Measurements from ENCODE around the gene KLF12.

DNA sequence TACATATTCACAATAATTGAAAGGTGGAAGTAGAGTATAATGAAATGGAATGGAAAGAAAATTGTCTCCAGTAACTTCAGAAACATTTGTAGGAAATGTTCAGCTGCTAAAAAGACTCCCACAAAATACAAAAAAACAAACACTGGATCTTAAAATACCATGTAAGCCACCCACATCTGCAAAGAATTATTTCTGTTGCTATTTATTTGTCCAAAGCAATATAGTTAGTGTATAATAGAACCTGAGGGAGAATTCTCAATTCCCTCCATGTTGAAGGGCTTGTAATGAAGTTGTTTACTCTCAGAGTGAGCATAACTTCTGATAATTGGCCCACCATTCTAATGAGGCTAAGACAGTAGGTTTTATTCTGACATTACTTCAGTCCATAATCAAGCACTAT, 37.4 kb upstream of the KLF12 start:
- TF ChIP-seq CTCF (conservative IDR thresholded peaks at IDR 0.05) (no peak), ZFX (IDR thresholded peaks at IDR 0.05) (no peak)
